WTC11 (cell line): ENCODE measurements around the gene PLEKHH2.

Experiments used
- IRF2 ChIP-seq: sonication (generic); formaldehyde crosslinking; IDR thresholded peaks from 2 replicates; pipeline ENCODE4 v1.8.0; 2022; ENCODE audit warnings: low read depth, missing genetic modification reagents, borderline replicate concordance
- TF ChIP-seq, protein P1 (sequence below): sonication (generic); formaldehyde crosslinking; IDR thresholded peaks from 2 replicates; pipeline ENCODE4 v1.8.0; 2023; ENCODE audit warnings: mild to moderate bottlenecking, missing genetic modification reagents
- TF ChIP-seq, protein P2 (sequence below): fragments of 200-600 bp; IDR thresholded peaks from 2 replicates; pipeline ENCODE4 v1.8.0; 2022; ENCODE audit warnings: antibody characterized with exemption
- TF ChIP-seq, protein P3 (sequence below): sonication (generic); formaldehyde crosslinking; conservative IDR thresholded peaks from 2 replicates; pipeline ENCODE4 v1.8.1; 2023; ENCODE audit warnings: mild to moderate bottlenecking, low read depth, missing genetic modification reagents, moderate library complexity
- TF ChIP-seq, protein P4 (sequence below): sonication (generic); formaldehyde crosslinking; IDR thresholded peaks from 2 replicates; pipeline ENCODE4 v1.8.0; 2022; ENCODE audit warnings: mild to moderate bottlenecking, missing genetic modification reagents
- TF ChIP-seq, protein P5 (sequence below): sonication (generic); formaldehyde crosslinking; IDR thresholded peaks from 2 replicates; pipeline ENCODE4 v1.8.1; 2023; ENCODE audit warnings: mild to moderate bottlenecking, missing genetic modification reagents, moderate library complexity
- TF ChIP-seq, protein P6 (sequence below): sonication (generic); formaldehyde crosslinking; IDR thresholded peaks from 2 replicates; pipeline ENCODE4 v1.8.1; 2023; ENCODE audit warnings: mild to moderate bottlenecking, missing genetic modification reagents
- TF ChIP-seq, protein P7 (sequence below): sonication (generic); formaldehyde crosslinking; IDR thresholded peaks from 2 replicates; pipeline ENCODE4 v1.8.1; 2022; ENCODE audit warnings: mild to moderate bottlenecking, moderate library complexity, missing genetic modification reagents
- TF ChIP-seq, protein P8 (sequence below): sonication (generic); formaldehyde crosslinking; IDR thresholded peaks from 2 replicates; pipeline ENCODE4 v1.8.1; 2022; ENCODE audit warnings: low read depth, missing genetic modification reagents, borderline replicate concordance
- TF ChIP-seq, protein P9 (sequence below): sonication (generic); formaldehyde crosslinking; IDR thresholded peaks from 2 replicates; pipeline ENCODE4 v1.8.1; 2023; ENCODE audit warnings: mild to moderate bottlenecking, missing genetic modification reagents
- TF ChIP-seq, protein P10 (sequence below): sonication (generic); formaldehyde crosslinking; conservative IDR thresholded peaks from 2 replicates; pipeline ENCODE4 v1.8.1; 2022; ENCODE audit warnings: mild to moderate bottlenecking, missing genetic modification reagents

DNA sequence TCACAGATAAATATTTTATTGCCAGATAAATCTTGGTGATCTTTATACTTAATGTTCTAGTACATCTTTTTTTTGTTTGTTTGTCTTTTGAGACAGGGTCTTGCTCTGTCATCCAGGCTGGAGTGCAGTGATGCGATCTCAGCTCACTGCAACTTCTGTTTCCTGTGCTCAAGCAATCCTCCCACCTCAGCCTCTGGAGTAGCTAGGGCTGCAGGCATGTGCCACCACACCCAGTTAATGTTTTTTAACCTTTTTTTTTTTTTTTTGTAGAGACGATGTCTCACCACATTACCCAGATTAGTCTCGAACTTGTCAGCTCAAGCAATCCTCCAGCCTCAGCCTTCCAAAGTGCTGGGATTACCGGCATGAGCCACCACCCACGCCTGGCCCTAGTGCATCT lies 48.3 kb downstream of the PLEKHH2 start:
- TF ChIP-seq, protein P1, sequence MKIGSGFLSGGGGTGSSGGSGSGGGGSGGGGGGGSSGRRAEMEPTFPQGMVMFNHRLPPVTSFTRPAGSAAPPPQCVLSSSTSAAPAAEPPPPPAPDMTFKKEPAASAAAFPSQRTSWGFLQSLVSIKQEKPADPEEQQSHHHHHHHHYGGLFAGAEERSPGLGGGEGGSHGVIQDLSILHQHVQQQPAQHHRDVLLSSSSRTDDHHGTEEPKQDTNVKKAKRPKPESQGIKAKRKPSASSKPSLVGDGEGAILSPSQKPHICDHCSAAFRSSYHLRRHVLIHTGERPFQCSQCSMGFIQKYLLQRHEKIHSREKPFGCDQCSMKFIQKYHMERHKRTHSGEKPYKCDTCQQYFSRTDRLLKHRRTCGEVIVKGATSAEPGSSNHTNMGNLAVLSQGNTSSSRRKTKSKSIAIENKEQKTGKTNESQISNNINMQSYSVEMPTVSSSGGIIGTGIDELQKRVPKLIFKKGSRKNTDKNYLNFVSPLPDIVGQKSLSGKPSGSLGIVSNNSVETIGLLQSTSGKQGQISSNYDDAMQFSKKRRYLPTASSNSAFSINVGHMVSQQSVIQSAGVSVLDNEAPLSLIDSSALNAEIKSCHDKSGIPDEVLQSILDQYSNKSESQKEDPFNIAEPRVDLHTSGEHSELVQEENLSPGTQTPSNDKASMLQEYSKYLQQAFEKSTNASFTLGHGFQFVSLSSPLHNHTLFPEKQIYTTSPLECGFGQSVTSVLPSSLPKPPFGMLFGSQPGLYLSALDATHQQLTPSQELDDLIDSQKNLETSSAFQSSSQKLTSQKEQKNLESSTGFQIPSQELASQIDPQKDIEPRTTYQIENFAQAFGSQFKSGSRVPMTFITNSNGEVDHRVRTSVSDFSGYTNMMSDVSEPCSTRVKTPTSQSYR: no peak
- TF ChIP-seq, protein P2, sequence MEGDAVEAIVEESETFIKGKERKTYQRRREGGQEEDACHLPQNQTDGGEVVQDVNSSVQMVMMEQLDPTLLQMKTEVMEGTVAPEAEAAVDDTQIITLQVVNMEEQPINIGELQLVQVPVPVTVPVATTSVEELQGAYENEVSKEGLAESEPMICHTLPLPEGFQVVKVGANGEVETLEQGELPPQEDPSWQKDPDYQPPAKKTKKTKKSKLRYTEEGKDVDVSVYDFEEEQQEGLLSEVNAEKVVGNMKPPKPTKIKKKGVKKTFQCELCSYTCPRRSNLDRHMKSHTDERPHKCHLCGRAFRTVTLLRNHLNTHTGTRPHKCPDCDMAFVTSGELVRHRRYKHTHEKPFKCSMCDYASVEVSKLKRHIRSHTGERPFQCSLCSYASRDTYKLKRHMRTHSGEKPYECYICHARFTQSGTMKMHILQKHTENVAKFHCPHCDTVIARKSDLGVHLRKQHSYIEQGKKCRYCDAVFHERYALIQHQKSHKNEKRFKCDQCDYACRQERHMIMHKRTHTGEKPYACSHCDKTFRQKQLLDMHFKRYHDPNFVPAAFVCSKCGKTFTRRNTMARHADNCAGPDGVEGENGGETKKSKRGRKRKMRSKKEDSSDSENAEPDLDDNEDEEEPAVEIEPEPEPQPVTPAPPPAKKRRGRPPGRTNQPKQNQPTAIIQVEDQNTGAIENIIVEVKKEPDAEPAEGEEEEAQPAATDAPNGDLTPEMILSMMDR: no peak
- TF ChIP-seq, protein P3, sequence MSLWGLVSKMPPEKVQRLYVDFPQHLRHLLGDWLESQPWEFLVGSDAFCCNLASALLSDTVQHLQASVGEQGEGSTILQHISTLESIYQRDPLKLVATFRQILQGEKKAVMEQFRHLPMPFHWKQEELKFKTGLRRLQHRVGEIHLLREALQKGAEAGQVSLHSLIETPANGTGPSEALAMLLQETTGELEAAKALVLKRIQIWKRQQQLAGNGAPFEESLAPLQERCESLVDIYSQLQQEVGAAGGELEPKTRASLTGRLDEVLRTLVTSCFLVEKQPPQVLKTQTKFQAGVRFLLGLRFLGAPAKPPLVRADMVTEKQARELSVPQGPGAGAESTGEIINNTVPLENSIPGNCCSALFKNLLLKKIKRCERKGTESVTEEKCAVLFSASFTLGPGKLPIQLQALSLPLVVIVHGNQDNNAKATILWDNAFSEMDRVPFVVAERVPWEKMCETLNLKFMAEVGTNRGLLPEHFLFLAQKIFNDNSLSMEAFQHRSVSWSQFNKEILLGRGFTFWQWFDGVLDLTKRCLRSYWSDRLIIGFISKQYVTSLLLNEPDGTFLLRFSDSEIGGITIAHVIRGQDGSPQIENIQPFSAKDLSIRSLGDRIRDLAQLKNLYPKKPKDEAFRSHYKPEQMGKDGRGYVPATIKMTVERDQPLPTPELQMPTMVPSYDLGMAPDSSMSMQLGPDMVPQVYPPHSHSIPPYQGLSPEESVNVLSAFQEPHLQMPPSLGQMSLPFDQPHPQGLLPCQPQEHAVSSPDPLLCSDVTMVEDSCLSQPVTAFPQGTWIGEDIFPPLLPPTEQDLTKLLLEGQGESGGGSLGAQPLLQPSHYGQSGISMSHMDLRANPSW: no peak
- TF ChIP-seq, protein P4, sequence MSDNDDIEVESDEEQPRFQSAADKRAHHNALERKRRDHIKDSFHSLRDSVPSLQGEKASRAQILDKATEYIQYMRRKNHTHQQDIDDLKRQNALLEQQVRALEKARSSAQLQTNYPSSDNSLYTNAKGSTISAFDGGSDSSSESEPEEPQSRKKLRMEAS (CRISPR knock-in tag): no peak
- TF ChIP-seq, protein P5, sequence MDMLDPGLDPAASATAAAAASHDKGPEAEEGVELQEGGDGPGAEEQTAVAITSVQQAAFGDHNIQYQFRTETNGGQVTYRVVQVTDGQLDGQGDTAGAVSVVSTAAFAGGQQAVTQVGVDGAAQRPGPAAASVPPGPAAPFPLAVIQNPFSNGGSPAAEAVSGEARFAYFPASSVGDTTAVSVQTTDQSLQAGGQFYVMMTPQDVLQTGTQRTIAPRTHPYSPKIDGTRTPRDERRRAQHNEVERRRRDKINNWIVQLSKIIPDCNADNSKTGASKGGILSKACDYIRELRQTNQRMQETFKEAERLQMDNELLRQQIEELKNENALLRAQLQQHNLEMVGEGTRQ: no peak
- TF ChIP-seq, protein P6, sequence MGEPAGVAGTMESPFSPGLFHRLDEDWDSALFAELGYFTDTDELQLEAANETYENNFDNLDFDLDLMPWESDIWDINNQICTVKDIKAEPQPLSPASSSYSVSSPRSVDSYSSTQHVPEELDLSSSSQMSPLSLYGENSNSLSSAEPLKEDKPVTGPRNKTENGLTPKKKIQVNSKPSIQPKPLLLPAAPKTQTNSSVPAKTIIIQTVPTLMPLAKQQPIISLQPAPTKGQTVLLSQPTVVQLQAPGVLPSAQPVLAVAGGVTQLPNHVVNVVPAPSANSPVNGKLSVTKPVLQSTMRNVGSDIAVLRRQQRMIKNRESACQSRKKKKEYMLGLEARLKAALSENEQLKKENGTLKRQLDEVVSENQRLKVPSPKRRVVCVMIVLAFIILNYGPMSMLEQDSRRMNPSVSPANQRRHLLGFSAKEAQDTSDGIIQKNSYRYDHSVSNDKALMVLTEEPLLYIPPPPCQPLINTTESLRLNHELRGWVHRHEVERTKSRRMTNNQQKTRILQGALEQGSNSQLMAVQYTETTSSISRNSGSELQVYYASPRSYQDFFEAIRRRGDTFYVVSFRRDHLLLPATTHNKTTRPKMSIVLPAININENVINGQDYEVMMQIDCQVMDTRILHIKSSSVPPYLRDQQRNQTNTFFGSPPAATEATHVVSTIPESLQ (CRISPR knock-in tag): no peak
- TF ChIP-seq, protein P7, sequence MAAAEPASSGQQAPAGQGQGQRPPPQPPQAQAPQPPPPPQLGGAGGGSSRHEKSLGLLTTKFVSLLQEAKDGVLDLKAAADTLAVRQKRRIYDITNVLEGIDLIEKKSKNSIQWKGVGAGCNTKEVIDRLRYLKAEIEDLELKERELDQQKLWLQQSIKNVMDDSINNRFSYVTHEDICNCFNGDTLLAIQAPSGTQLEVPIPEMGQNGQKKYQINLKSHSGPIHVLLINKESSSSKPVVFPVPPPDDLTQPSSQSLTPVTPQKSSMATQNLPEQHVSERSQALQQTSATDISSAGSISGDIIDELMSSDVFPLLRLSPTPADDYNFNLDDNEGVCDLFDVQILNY: no peak
- TF ChIP-seq IRF2: no peak
- TF ChIP-seq, protein P8, sequence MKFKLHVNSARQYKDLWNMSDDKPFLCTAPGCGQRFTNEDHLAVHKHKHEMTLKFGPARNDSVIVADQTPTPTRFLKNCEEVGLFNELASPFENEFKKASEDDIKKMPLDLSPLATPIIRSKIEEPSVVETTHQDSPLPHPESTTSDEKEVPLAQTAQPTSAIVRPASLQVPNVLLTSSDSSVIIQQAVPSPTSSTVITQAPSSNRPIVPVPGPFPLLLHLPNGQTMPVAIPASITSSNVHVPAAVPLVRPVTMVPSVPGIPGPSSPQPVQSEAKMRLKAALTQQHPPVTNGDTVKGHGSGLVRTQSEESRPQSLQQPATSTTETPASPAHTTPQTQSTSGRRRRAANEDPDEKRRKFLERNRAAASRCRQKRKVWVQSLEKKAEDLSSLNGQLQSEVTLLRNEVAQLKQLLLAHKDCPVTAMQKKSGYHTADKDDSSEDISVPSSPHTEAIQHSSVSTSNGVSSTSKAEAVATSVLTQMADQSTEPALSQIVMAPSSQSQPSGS (CRISPR knock-in tag): no peak
- TF ChIP-seq, protein P9, sequence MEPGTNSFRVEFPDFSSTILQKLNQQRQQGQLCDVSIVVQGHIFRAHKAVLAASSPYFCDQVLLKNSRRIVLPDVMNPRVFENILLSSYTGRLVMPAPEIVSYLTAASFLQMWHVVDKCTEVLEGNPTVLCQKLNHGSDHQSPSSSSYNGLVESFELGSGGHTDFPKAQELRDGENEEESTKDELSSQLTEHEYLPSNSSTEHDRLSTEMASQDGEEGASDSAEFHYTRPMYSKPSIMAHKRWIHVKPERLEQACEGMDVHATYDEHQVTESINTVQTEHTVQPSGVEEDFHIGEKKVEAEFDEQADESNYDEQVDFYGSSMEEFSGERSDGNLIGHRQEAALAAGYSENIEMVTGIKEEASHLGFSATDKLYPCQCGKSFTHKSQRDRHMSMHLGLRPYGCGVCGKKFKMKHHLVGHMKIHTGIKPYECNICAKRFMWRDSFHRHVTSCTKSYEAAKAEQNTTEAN (CRISPR knock-in tag): no peak
- TF ChIP-seq, protein P10, sequence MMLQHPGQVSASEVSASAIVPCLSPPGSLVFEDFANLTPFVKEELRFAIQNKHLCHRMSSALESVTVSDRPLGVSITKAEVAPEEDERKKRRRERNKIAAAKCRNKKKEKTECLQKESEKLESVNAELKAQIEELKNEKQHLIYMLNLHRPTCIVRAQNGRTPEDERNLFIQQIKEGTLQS (CRISPR knock-in tag): no peak
